NCI-H2081 (cell line): Measurements from ENCODE around the gene ALDH1A1.

Source experiments
- DNase-seq, 2 experiments: peaks; one replicate each; lab custom pipeline; 2025; lab: John Stamatoyannopoulos, UW

ALDH1A1 gene

GRCh38 chr9:72917892-72918509, 34.9 kb downstream of the ALDH1A1 start:
- DNase-seq: no peak

GRCh38 chr9:72915659-72916058, 37.2 kb downstream of the ALDH1A1 start:
- no peak for DNase-seq

- no peak for DNase-seq
Observed at GRCh38 chr9:72914750-72915149, 38.1 kb downstream of the ALDH1A1 start.

GRCh38 chr9:72913382-72914009, 39.4 kb downstream of the ALDH1A1 start:
- DNase-seq: no peak

GRCh38 chr9:72912476-72913381, 40.1 kb downstream of the ALDH1A1 start:
- DNase-seq: no peak

DNA sequence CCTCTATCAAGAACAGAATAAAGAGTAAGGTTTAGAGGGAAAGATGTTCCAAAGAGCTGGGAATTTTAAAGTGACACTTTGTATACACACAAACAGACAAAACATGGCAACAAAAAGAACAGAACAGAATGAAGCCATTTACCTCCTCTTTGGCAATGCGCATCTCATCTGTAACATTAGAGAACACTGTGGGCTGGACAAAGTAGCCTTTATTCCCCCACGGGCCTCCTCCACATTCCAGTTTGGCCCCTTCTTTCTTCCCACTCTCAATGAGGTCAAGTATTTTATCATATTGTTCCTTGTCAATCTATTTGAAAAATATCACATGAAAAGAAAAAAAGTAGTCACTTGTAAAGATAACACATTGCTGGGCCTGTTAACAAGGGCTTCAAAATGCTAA, 41.0 kb downstream of the ALDH1A1 start:
- DNase-seq: no peak

- DNase-seq: no peak
Observed at GRCh38 chr9:72911247-72911775, 41.5 kb downstream of the ALDH1A1 start.

DNA sequence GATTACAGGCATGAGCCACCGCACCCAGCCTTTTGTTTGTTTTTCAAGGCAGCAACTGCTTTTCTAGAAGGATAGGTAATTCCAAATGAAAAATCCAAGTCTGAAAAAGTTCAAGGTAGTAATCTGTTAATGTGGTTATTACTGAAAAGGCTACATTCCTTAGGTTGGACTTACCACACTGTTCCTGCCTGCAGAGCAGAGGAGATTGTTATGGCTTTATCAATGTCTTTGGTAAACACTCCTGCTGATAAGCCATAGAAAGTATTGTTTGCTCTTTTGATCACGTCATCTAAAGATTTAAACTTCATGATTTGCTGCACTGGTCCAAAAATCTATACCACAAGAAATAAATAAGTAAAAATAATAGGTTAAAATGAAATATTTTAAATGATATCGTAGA, 43.4 kb downstream of the ALDH1A1 start:
- no peak for DNase-seq

GRCh38 chr9:72907421-72907820, 45.4 kb downstream of the ALDH1A1 start:
- DNase-seq: no peak

- no peak for DNase-seq
Observed at GRCh38 chr9:72906810-72907209, 46.0 kb downstream of the ALDH1A1 start.

GRCh38 chr9:72905514-72906480, 47.1 kb downstream of the ALDH1A1 start:
- DNase-seq: no peak

GRCh38 chr9:72904267-72905093, 48.4 kb downstream of the ALDH1A1 start:
- DNase-seq: no peak

DNA sequence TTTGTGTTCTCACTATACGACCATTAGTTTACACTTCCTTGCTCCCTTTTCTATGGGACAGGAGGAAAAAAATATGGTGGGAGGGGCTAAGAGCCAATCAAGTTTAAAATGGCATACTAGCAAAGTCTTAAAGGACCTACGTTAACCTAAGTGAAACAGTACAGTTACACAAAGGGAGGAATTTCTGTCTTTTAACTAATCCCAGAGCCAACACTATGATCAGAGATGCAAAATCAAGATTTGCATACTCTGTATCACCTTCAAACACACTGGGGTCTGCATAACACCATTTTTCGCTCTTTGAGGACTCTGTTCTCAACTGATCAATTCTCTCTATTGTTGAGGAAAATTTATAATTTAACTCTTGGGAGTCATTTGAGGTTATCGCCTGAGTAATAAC, 49.8 kb downstream of the ALDH1A1 start:
- no peak for DNase-seq

GRCh38 chr9:72902268-72902667, 50.6 kb downstream of the ALDH1A1 start:
- DNase-seq: no peak

DNA sequence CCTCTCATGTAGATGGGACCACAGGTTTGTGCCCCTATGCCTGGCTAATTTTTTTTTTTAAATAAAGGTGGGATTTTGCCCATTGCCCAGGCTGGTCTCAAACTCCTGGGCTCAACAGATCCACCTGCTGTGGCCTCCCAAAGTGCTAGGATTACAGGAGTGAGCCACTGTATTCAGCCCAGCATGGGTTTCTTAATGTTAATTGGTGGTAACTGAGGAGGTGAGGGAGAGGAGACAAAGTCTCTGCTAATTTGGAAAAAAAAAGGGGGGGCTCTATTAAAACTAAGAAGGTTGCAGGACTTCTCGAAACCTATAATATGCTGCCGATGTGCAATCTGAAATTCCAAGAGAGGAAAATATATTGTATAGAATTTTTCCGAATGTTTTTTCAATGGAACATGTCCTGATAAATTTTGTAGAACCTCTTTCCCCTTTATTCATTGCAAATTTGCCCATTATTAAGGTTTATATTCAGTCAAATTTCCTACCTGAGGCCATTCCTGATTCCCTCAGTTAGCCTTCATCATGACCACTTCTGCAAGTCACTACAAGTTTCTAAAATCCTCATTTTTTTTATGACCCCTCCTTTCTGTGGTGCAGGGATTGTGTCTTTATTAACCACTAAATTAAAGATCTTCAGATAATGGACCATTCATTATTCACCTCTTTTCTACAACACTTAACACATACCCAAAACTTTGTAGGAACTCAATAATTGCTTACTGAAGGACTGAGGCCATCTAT, 52.9 kb downstream of the ALDH1A1 start:
- DNase-seq: no peak

DNA sequence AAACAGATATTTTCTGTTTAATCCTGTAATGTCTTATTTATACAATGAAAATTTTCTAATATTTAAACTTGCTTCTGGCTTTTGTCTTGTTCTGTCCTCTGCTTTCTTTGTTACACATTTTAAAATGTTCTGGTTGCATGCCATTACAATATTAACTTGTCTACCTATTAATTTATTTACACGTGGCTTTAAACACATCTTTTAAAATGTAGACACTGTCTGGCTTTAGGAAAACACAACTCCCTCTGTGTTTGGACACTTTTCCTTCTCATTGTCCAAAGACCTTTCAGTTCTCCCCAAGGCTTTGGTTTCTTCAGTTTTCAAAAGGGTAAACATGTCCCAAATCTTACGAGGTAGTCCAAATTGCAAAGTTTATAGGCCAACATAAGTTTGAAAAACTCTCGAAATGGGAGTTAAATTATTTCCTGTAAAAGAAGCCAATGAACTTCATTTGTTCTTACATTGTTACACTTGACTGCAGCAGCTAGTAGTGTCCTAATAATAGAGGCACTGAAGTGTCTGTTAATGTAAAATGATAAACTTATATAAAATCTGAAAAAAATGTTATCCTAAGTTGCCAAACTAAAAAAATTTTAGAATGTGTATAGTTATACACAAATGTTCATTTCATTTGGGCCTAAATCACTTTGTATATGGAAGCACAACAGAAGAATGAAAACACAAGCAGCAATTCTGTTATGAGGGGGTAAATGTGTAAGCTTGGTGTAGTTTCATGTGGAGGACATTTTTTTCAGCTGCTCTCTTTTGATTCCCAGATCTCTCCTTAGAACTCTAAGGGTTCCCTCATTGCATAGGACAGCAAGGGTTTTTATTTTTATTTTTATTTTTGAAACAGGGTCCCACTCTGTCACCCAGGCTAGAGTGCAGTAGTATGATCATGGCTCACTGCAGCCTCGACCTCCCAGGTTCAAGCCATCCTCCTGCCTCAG, 53.8 kb downstream of the ALDH1A1 start:
- DNase-seq: no peak

DNA sequence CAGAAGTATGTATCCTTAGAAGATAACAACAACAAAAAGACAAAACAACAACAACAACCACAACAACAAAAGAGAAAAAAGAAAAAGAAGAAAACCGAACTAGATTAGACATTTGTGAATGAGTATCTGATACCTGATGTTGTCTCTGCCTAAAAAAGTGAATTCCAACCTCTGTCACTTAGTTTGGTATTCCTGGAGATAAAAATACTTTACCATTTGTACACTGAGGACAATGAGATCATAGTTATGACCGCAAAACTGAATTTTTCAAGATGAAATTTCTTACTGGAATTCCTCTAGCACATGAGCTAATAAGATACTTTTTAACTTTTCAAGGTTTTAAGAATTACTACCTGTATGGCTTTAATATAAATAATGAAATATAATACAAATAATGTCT, 54.5 kb downstream of the ALDH1A1 start:
- DNase-seq: no peak

- no peak for DNase-seq
Observed at GRCh38 chr9:72897069-72897649, 55.7 kb downstream of the ALDH1A1 start.
